ENCODE measurements around the gene GTF2H2C.
"Not testable (repeated sequence)": the region's sequence is repeated elsewhere in the genome, so short reads cannot be mapped to it uniquely, and the experiment has no call there.

The GTF2H2C gene

GRCh38 chr5:69568072-69568471 lies 8.1 kb downstream of the GTF2H2C start:
- not testable (repeated sequence) for DNase-seq

GRCh38 chr5:69583356-69583755 lies 23.4 kb downstream of the GTF2H2C start:
- DNase-seq: not testable (repeated sequence)

GRCh38 chr5:69596114-69596840 lies 36.3 kb downstream of the GTF2H2C start:
- not testable (repeated sequence) for DNase-seq

- DNase-seq: not testable (repeated sequence)
Observed at GRCh38 chr5:69601947-69602346, 42.0 kb downstream of the GTF2H2C start.

GRCh38 chr5:69606839-69607238 lies 46.8 kb downstream of the GTF2H2C start:
- not testable (repeated sequence) for DNase-seq

GRCh38 chr5:69607750-69608149 lies 47.8 kb downstream of the GTF2H2C start:
- DNase-seq: not testable (repeated sequence)

GRCh38 chr5:69608861-69609496 lies 49.0 kb downstream of the GTF2H2C start:
- not testable (repeated sequence) for DNase-seq

GRCh38 chr5:69614843-69615242 lies 54.9 kb downstream of the GTF2H2C start:
- not testable (repeated sequence) for DNase-seq

GRCh38 chr5:69631879-69632278 lies 71.9 kb downstream of the GTF2H2C start:
- DNase-seq: not testable (repeated sequence)
